ENCODE data around the gene HDAC4. TPM values are rescaled to one million over a fixed set of nuclear protein-coding genes. Genes with fewer than 3 reads are reported as not detected.

Gene HDAC4
- total RNA-seq, 2 experiments from 2014 or later = 22.6 to 24.5 TPM

GRCh38 chr2:239309398-239310245, 91.2 kb downstream of the HDAC4 start:
- no peak overlapping the region for H3K4me3 Mint-ChIP-seq
- peaks cover 2% of the 10 kb centered on the region for H3K4me1 Mint-ChIP-seq (ENCODE audit: low read depth)
- no peaks in the 10 kb centered on the region for H3K27me3 Mint-ChIP-seq
- TF ChIP-seq, protein P1, sequence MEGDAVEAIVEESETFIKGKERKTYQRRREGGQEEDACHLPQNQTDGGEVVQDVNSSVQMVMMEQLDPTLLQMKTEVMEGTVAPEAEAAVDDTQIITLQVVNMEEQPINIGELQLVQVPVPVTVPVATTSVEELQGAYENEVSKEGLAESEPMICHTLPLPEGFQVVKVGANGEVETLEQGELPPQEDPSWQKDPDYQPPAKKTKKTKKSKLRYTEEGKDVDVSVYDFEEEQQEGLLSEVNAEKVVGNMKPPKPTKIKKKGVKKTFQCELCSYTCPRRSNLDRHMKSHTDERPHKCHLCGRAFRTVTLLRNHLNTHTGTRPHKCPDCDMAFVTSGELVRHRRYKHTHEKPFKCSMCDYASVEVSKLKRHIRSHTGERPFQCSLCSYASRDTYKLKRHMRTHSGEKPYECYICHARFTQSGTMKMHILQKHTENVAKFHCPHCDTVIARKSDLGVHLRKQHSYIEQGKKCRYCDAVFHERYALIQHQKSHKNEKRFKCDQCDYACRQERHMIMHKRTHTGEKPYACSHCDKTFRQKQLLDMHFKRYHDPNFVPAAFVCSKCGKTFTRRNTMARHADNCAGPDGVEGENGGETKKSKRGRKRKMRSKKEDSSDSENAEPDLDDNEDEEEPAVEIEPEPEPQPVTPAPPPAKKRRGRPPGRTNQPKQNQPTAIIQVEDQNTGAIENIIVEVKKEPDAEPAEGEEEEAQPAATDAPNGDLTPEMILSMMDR (IDR thresholded peaks at IDR 0.05) = no peak
- H3K36me3 Mint-ChIP-seq (ENCODE audit: low read depth) = peaks cover 2% of the 10 kb centered on the region
- ChIA-PET POLR2A (interaction anchor here (1.3 kb wide), 1 partner anchor 8 kb away, joined by 4 read pairs; no protein-coding TSS in a partner anchor), CTCF (interaction anchor here (1.2 kb wide), 1 partner anchor 12 kb away, joined by 5 read pairs; no protein-coding TSS in a partner anchor)
- no peak for ATAC-seq
- no peak for DNase-seq
- no peak overlapping the region for H3K27ac Mint-ChIP-seq
- H3K9me3 Mint-ChIP-seq = no peaks in the 10 kb centered on the region
- intact Hi-C loops (cut with micrococcal nuclease) = no loop called here

DNA sequence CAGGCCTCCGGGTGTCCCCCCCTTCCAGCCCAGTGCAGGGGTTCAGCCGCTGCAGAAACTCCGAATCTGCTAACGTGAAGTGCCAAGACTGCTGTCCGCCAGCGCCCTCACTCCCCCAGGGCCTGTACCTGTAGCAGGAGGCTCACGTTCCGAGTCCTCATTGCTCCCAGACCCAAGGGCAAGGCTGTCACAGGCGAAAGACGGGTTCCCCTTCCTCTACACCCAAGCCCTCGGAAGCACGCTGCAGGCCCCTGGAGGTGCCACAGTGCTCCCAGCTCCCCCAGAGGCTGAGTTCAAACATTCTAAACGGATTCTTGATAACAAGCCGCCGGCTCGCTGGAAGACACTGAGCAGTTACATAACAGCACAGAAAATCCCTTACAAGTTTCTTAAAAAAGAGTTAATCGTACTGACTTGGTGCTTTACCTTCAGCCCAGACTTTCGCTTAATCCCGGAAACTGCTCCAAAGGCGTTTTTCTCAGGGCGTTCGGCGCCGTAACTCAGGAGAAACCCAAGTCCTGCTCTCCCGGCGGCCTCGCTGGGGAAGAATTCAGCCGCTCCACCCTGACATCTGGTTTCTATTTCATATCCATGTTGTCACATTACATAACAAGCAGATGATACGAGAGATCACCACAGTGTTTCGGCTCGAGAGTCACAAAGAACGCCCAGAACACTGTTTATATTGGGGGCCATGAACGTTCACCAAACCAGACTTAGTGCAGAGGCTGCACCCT, 92.0 kb downstream of the HDAC4 start:
- Mint-ChIP-seq H3K27me3 (no peaks in the 10 kb centered on the region), H3K27ac (no peak overlapping the region), H3K36me3 (ENCODE audit: low read depth) (no peaks in the 10 kb centered on the region), H3K9me3 (no peaks in the 10 kb centered on the region), H3K4me3 (no peak overlapping the region), H3K4me1 (ENCODE audit: low read depth) (peaks cover 7% of the 10 kb centered on the region)
- TF ChIP-seq, protein P1 (IDR thresholded peaks at IDR 0.05) = no peak
- intact Hi-C loops (cut with micrococcal nuclease) = no loop called here
- DNase-seq (no peak), ATAC-seq (no peak)
- ChIA-PET CTCF (interaction anchor here (0.9 to 1.2 kb wide), 3 partner anchors 10 to 33 kb away, joined by 3 to 5 read pairs (median 3); no protein-coding TSS in a partner anchor), POLR2A (interaction anchor here (1.1 kb wide), 1 partner anchor 8 kb away, joined by 3 read pairs; no protein-coding TSS in a partner anchor)

- intact Hi-C loops (cut with micrococcal nuclease) = no loop called here
- Mint-ChIP-seq H3K9me3 (no peaks in the 10 kb centered on the region), H3K27me3 (no peaks in the 10 kb centered on the region), H3K27ac (no peak overlapping the region), H3K4me1 (ENCODE audit: low read depth) (peaks cover 15% of the 10 kb centered on the region), H3K4me3 (no peak overlapping the region), H3K36me3 (ENCODE audit: low read depth) (no peaks in the 10 kb centered on the region)
- DNase-seq (no peak), ATAC-seq (no peak)
- TF ChIP-seq, protein P1 (IDR thresholded peaks at IDR 0.05) = no peak
- POLR2A ChIA-PET = interaction anchor here (0.6 to 1.1 kb wide), 2 partner anchors 9 to 12 kb away, joined by 3 read pairs; no protein-coding TSS in a partner anchor
- CTCF ChIA-PET = interaction anchor here (0.9 to 1.2 kb wide), 2 partner anchors 11 to 34 kb away, joined by 3 read pairs; no protein-coding TSS in a partner anchor
Observed at GRCh38 chr2:239307921-239308613, 92.8 kb downstream of the HDAC4 start.

DNA sequence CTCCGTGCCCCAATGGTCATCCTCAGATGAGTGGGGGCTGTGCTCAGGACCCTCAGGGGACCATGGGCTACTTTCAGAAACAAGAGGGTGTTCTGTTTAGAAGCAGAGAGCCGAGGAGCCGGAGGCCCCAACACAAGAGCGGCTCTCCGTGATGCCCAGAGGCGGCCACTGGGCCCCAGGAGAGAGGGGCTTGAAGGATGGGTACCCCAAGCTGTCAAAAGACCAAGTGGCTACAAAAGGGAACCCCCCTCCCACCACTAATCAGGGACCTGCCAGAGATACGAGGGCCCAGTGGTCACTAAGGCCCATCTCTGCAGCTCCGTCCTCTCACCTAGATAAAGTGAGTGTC, 93.6 kb downstream of the HDAC4 start:
- Mint-ChIP-seq H3K27ac (no peak overlapping the region), H3K4me1 (ENCODE audit: low read depth) (peaks cover 15% of the 10 kb centered on the region), H3K36me3 (ENCODE audit: low read depth) (no peaks in the 10 kb centered on the region), H3K27me3 (no peaks in the 10 kb centered on the region), H3K9me3 (no peaks in the 10 kb centered on the region), H3K4me3 (no peak overlapping the region)
- TF ChIP-seq, protein P1 (IDR thresholded peaks at IDR 0.05) = no peak
- ChIA-PET POLR2A (no interaction called here), CTCF (interaction anchor here (1.2 kb wide), 1 partner anchor 12 kb away, joined by 3 read pairs; no protein-coding TSS in a partner anchor)
- intact Hi-C loops (cut with micrococcal nuclease) = no loop called here
- DNase-seq (no peak), ATAC-seq (no peak)

All from activated CD8-positive, alpha-beta T cell treated with anti-CD3 and anti-CD28 coated beads for 36 hours (primary cell).